K562 (cell line): Measurements from ENCODE around the gene PPP4R1.

Experiments used
- FOXM1 ChIP-seq, 2 experiments: fragments of 450-650 bp in 1 of 2; sonication (generic) in 1 of 2; formaldehyde crosslinking in 1 of 2; IDR thresholded peaks; 2 replicates each; pipeline versions ENCODE4 v1.6.1 to v1.9.0; 2017 to 2022; ENCODE audit warnings: low read depth in 2 of 2, mild to moderate bottlenecking in 2 of 2, missing genetic modification reagents in 1 of 2, moderate library complexity in 1 of 2
- GTF2E2 ChIP-seq: fragments of 200-800 bp; sonication (Bioruptor generic); IDR thresholded peaks from 2 replicates; pipeline ENCODE4 v1.6.1; 2016; ENCODE audit warnings: missing genetic modification characterization, missing compliant biosample characterization
- NR2F6 ChIP-seq: fragments of 450-650 bp; formaldehyde crosslinking; IDR thresholded peaks from 2 replicates; pipeline ENCODE4 v1.4.0; 2020; ENCODE audit warnings: mild to moderate bottlenecking
- SIN3A ChIP-seq, 2 experiments: fragments of 150-350 bp in 1 of 2; IDR thresholded peaks; 2 replicates each; pipeline ENCODE4 v1.6.1; 2011 to 2016; ENCODE audit warnings: borderline replicate concordance in 2 of 2, low read depth in 2 of 2, low read length in 2 of 2, mild to moderate bottlenecking in 2 of 2, moderate library complexity in 2 of 2; ENCODE audit not compliant: control insufficient read depth in 1 of 2
- SMARCE1 ChIP-seq: fragments of 450-650 bp; IDR thresholded peaks from 2 replicates; pipeline ENCODE4 v1.7.1; 2016; ENCODE audit warnings: mild to moderate bottlenecking
- ZNF586 ChIP-seq: fragments of 450-650 bp; formaldehyde crosslinking; conservative IDR thresholded peaks from 2 replicates; pipeline ENCODE4 v1.4.0; 2020; ENCODE audit warnings: mild to moderate bottlenecking, moderate library complexity
- ZNF668 ChIP-seq: fragments of 250-450 bp; sonication (Bioruptor Pico); IDR thresholded peaks from 2 replicates; pipeline ENCODE4 v1.8.0; 2022; ENCODE audit warnings: mild to moderate bottlenecking, inconsistent platforms
- TF ChIP-seq, protein P1 (sequence below): fragments of 450-650 bp; IDR thresholded peaks from 2 replicates; pipeline ENCODE4 v1.6.1; 2018; ENCODE audit not compliant: partially characterized antibody
- TF ChIP-seq, protein P2 (sequence below), 3 experiments: IDR thresholded peaks in 2 of 3; conservative IDR thresholded peaks in 1 of 3; 2 replicates each; pipeline ENCODE4 v1.5.1; 2011 to 2012; ENCODE audit warnings: low read length in 3 of 3, mild to moderate bottlenecking in 3 of 3, control low read depth in 2 of 3, improper control_type of control experiment in 1 of 3, inconsistent platforms in 1 of 3, low read depth in 1 of 3, mixed read lengths in 1 of 3, moderate library complexity in 1 of 3; ENCODE audit not compliant: insufficient read depth in 2 of 3
- TF ChIP-seq, protein P3 (sequence below), 2 experiments: fragments of 450-650 bp; conservative IDR thresholded peaks; 2 replicates each; pipeline ENCODE4 v1.6.1; 2017; ENCODE audit warnings: mild to moderate bottlenecking in 2 of 2, moderate library complexity in 2 of 2
- TF ChIP-seq, protein P4 (sequence below): fragments of 250-450 bp; sonication (Bioruptor Pico); IDR thresholded peaks from 2 replicates; pipeline ENCODE4 v1.8.0; 2021; ENCODE audit warnings: borderline replicate concordance, mild to moderate bottlenecking, moderate library complexity; ENCODE audit not compliant: poor library complexity, severe bottlenecking

DNA sequence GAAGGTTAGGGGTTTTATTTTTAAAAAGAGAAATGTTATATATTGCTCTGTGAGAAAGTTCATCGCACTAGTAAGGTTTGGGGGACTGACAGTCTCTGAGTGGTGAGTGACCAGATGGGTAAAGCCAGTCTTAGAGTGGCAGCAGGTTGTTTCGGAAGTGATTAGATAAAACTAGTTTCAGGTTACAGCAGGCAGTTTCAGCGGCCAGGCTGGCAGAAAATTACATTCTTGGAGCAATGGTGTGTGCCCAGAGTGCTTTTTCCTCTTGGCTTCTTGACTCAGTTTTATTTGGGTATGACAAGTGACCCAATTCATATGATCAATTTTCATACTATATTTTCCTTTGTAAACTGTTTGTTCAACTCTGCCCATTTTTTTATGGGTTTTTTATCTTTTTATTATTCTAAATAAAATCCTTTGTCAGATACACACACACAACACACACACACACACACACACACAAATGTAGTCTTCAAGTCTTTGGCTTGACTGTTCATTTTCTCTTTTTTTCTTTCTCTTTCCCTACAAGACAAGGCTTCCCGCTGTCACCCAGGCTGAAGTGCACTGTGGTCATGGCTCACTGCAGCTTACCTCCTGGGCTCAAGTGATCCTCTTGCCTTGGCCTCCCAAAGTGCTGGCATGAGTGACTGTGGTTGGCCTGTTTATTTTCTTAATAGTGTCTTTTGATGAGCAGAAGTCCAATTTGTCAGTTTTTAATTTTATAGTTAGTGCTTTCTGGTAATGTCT, 108.1 kb downstream of the PPP4R1 start:
- no peak for TF ChIP-seq FOXM1 (IDR thresholded peaks at IDR 0.05; ENCODE audit: low read depth)
- TF ChIP-seq FOXM1 (CRISPR knock-in tag; IDR thresholded peaks at IDR 0.05; ENCODE audit: low read depth): no peak
- TF ChIP-seq SIN3A (IDR thresholded peaks at IDR 0.05; ENCODE audit: borderline replicate concordance in 2 of 2, control insufficient read depth in 1 of 2, low read depth in 2 of 2, low read length in 2 of 2): no peak
- TF ChIP-seq, protein P1, sequence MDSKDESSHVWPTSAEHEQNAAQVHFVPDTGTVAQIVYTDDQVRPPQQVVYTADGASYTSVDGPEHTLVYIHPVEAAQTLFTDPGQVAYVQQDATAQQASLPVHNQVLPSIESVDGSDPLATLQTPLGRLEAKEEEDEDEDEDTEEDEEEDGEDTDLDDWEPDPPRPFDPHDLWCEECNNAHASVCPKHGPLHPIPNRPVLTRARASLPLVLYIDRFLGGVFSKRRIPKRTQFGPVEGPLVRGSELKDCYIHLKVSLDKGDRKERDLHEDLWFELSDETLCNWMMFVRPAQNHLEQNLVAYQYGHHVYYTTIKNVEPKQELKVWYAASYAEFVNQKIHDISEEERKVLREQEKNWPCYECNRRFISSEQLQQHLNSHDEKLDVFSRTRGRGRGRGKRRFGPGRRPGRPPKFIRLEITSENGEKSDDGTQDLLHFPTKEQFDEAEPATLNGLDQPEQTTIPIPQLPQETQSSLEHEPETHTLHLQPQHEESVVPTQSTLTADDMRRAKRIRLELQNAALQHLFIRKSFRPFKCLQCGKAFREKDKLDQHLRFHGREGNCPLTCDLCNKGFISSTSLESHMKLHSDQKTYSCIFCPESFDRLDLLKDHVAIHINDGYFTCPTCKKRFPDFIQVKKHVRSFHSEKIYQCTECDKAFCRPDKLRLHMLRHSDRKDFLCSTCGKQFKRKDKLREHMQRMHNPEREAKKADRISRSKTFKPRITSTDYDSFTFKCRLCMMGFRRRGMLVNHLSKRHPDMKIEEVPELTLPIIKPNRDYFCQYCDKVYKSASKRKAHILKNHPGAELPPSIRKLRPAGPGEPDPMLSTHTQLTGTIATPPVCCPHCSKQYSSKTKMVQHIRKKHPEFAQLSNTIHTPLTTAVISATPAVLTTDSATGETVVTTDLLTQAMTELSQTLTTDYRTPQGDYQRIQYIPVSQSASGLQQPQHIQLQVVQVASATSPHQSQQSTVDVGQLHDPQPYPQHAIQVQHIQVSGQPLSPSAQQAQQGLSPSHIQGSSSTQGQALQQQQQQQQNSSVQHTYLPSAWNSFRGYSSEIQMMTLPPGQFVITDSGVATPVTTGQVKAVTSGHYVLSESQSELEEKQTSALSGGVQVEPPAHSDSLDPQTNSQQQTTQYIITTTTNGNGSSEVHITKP: no peak
- TF ChIP-seq ZNF668 (CRISPR knock-in tag): no peak
- TF ChIP-seq, protein P2, sequence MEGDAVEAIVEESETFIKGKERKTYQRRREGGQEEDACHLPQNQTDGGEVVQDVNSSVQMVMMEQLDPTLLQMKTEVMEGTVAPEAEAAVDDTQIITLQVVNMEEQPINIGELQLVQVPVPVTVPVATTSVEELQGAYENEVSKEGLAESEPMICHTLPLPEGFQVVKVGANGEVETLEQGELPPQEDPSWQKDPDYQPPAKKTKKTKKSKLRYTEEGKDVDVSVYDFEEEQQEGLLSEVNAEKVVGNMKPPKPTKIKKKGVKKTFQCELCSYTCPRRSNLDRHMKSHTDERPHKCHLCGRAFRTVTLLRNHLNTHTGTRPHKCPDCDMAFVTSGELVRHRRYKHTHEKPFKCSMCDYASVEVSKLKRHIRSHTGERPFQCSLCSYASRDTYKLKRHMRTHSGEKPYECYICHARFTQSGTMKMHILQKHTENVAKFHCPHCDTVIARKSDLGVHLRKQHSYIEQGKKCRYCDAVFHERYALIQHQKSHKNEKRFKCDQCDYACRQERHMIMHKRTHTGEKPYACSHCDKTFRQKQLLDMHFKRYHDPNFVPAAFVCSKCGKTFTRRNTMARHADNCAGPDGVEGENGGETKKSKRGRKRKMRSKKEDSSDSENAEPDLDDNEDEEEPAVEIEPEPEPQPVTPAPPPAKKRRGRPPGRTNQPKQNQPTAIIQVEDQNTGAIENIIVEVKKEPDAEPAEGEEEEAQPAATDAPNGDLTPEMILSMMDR (IDR thresholded peaks at IDR 0.05 in 2 of 3, conservative IDR thresholded peaks at IDR 0.05 in 1 of 3; ENCODE audit: insufficient read depth in 2 of 3, low read depth in 1 of 3, low read length in 3 of 3): no peak
- TF ChIP-seq, protein P3, sequence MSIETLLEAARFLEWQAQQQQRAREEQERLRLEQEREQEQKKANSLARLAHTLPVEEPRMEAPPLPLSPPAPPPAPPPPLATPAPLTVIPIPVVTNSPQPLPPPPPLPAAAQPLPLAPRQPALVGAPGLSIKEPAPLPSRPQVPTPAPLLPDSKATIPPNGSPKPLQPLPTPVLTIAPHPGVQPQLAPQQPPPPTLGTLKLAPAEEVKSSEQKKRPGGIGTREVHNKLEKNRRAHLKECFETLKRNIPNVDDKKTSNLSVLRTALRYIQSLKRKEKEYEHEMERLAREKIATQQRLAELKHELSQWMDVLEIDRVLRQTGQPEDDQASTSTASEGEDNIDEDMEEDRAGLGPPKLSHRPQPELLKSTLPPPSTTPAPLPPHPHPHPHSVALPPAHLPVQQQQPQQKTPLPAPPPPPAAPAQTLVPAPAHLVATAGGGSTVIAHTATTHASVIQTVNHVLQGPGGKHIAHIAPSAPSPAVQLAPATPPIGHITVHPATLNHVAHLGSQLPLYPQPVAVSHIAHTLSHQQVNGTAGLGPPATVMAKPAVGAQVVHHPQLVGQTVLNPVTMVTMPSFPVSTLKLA (conservative IDR thresholded peaks at IDR 0.05): no peak
- TF ChIP-seq GTF2E2 (tag): no peak
- TF ChIP-seq, protein P4, sequence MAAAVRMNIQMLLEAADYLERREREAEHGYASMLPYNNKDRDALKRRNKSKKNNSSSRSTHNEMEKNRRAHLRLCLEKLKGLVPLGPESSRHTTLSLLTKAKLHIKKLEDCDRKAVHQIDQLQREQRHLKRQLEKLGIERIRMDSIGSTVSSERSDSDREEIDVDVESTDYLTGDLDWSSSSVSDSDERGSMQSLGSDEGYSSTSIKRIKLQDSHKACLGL (CRISPR knock-in tag): no peak
- no peak for TF ChIP-seq SMARCE1
- no peak for TF ChIP-seq NR2F6 (CRISPR knock-in tag)
- TF ChIP-seq ZNF586 (CRISPR knock-in tag): no peak
